SU-DHL-6 (cell line): ENCODE measurements around the gene ABCA13.

Experiments used
- CTCF ChIP-seq: fragments of 200-600 bp; sonication (generic); IDR thresholded peaks from one replicate; pipeline ENCODE4 v1.5.1; 2017; ENCODE audit warnings: antibody characterized with exemption, mild to moderate bottlenecking, low read length, moderate library complexity; ENCODE audit not compliant: insufficient read depth, poor library complexity, severe bottlenecking
- EZH2phosphoT487 ChIP-seq: fragments of 200-600 bp; sonication (generic), shearing (Covaris generic); conservative IDR thresholded peaks from 2 replicates; pipeline ENCODE4 v1.6.1; 2018; ENCODE audit warnings: mild to moderate bottlenecking, antibody characterized with exemption, low read length, moderate library complexity, mixed read lengths

- no peak for TF ChIP-seq CTCF
- no peak for TF ChIP-seq EZH2phosphoT487
These were observed 146.1 kb downstream of the ABCA13 start for GRCh38 chr7:48317360-48317759.
